GM12891 (cell line): ENCODE data around the gene YES1.

ENCODE experiments used
- POLR2A ChIP-seq: IDR thresholded peaks from 2 replicates; pipeline ENCODE4 v1.6.1; 2011; ENCODE audit warnings: low read depth, low read length, control low read depth
- POLR2AphosphoS5 ChIP-seq: IDR thresholded peaks from 2 replicates; pipeline ENCODE4 v1.6.1; 2011; ENCODE audit warnings: low read depth, low read length, control low read depth
- TAF1 ChIP-seq: IDR thresholded peaks from 2 replicates; pipeline ENCODE4 v1.6.1; 2011; ENCODE audit warnings: low read depth, low read length, control low read depth

GRCh38 chr18:834082-834720 is 22.2 kb upstream of the YES1 start:
- TF ChIP-seq POLR2A = no peak
- TF ChIP-seq POLR2AphosphoS5 = no peak
- TF ChIP-seq TAF1 = no peak
